Breast epithelium (tissue), 4 donors: ENCODE data around the gene SETBP1. TPM values are rescaled to one million over a fixed set of nuclear protein-coding genes. Genes with fewer than 3 reads are reported as not detected.
A peak's percentile ranks its signal among the peaks of the same experiment; 100 is the strongest.

Source experiments
- DNase-seq, 2 donors: peaks; one replicate each; pipeline ENCODE4 v3.0.0-alpha.2; 2019; ENCODE audit warnings: low spot score in 2 of 2
- H3K27ac ChIP-seq, 2 donors: fragments of 200-600 bp; sonication (generic) in 1 of 2; one replicate each; pipeline ENCODE4 v1.5.1; 2016 to 2019; ENCODE audit warnings: mild to moderate bottlenecking in 1 of 2
- H3K27me3 ChIP-seq, 2 donors: fragments of 200-600 bp; sonication (generic) in 1 of 2; one replicate each; pipeline versions ENCODE4 v1.5.1 to v1.6.0; 2017 to 2019; ENCODE audit warnings: control low read depth in 1 of 2, mild to moderate bottlenecking in 1 of 2
- H3K36me3 ChIP-seq: fragments of 200-600 bp; one replicate; pipeline ENCODE4 v1.5.1; 2019
- H3K4me1 ChIP-seq, 2 donors: fragments of 200-600 bp; sonication (generic); one replicate each; pipeline ENCODE4 v1.5.1; 2016 to 2019; ENCODE audit warnings: control low read depth in 1 of 2
- H3K4me3 ChIP-seq, 3 donors: fragments of 200-600 bp; sonication (generic); 1 replicate in 2 of 3; 2 replicates in 1 of 3; pipeline ENCODE4 v1.5.1; 2016 to 2019; ENCODE audit warnings: mild to moderate bottlenecking in 3 of 3, moderate library complexity in 2 of 3
- H3K9me3 ChIP-seq, 2 donors: fragments of 200-600 bp; sonication (generic) in 1 of 2; one replicate each; pipeline ENCODE4 v1.5.1; 2016 to 2019; ENCODE audit warnings: control low read depth in 1 of 2
- CTCF ChIP-seq, 3 donors: fragments of 450-650 bp; IDR thresholded peaks; one replicate each; pipeline ENCODE4 v1.5.1; 2016 to 2017; ENCODE audit warnings: antibody characterized with exemption in 3 of 3, mild to moderate bottlenecking in 3 of 3, moderate library complexity in 3 of 3
- POLR2A ChIP-seq: fragments of 450-650 bp; IDR thresholded peaks from one replicate; pipeline ENCODE4 v1.6.1; 2016; ENCODE audit warnings: antibody characterized with exemption, mild to moderate bottlenecking, moderate library complexity
- POLR2AphosphoS5 ChIP-seq, 3 donors: sonication (generic); formaldehyde crosslinking; IDR thresholded peaks; one replicate each; pipeline ENCODE4 v1.6.1; 2017; ENCODE audit warnings: antibody characterized with exemption in 3 of 3
- intact Hi-C: fragments of 100-400 bp; cut with DNase I; formaldehyde crosslinking; loops from one replicate; pipeline ENCODE4 v1.15.1; 2023; ENCODE audit warnings: low total_unique reads
- total RNA-seq, 3 donors: library from RNA; depleted of rRNA; stranded (reverse); fragments of >200 nt; gene quantifications; one replicate each; pipeline ENCODE4 v1.1.0, GENCODE V29; 2016

Gene SETBP1
- total RNA-seq, 3 donors from 2014 or later = 26.2 to 40.1 (median 37.0) TPM

- H3K4me3 ChIP-seq = no peak overlapping the region
- intact Hi-C loops = no loop called here
- H3K27ac ChIP-seq = peak overlapping the region; percentile 0 to 30
- H3K9me3 ChIP-seq = no peaks in the 10 kb centered on the region
- no peak for DNase-seq
- H3K27me3 ChIP-seq = no peaks in the 10 kb centered on the region
- peaks cover 5 to 13% of the 10 kb centered on the region in 2 donors for H3K4me1 ChIP-seq
- TF ChIP-seq POLR2AphosphoS5 (IDR thresholded peaks at IDR 0.05) = no peak
- TF ChIP-seq POLR2A = no peak
- no peak for TF ChIP-seq CTCF (IDR thresholded peaks at IDR 0.05)
- H3K36me3 ChIP-seq = no peaks in the 10 kb centered on the region
These were observed 49.0 kb downstream of the SETBP1 start for GRCh38 chr18:44729631-44730101.

- intact Hi-C loops = no loop called here
- no peak for DNase-seq
- no peaks in the 10 kb centered on the region for H3K27me3 ChIP-seq
- peaks cover 5 to 13% of the 10 kb centered on the region in 2 donors for H3K4me1 ChIP-seq
- no peak for TF ChIP-seq POLR2AphosphoS5 (IDR thresholded peaks at IDR 0.05)
- no peak for TF ChIP-seq POLR2A
- TF ChIP-seq CTCF (IDR thresholded peaks at IDR 0.05) = no peak
- H3K4me3 ChIP-seq = no peak overlapping the region
- peak overlapping the region; percentile 78 to 79 for H3K27ac ChIP-seq
- H3K9me3 ChIP-seq = no peaks in the 10 kb centered on the region
- no peaks in the 10 kb centered on the region for H3K36me3 ChIP-seq
These were observed 50.3 kb downstream of the SETBP1 start for GRCh38 chr18:44730803-44731529.

GRCh38 chr18:44731530-44732237 is 51.0 kb downstream of the SETBP1 start:
- Histone ChIP-seq H3K27me3 (no peaks in the 10 kb centered on the region), H3K4me1 (peaks cover 5 to 8% of the 10 kb centered on the region in 2 donors), H3K4me3 (peak overlapping the region in 1 of 3 donors; percentile 17), H3K27ac (peak overlapping the region; percentile 78 to 79), H3K9me3 (no peaks in the 10 kb centered on the region), H3K36me3 (no peaks in the 10 kb centered on the region)
- DNase-seq = no peak
- TF ChIP-seq CTCF (IDR thresholded peaks at IDR 0.05) (no peak), POLR2AphosphoS5 (IDR thresholded peaks at IDR 0.05) (no peak), POLR2A (no peak)
- intact Hi-C loops = no loop called here

- DNase-seq = no peak
- Histone ChIP-seq H3K36me3 (no peaks in the 10 kb centered on the region), H3K27ac (peak overlapping the region; percentile 78 to 79), H3K4me1 (peaks cover 5 to 6% of the 10 kb centered on the region in 2 donors), H3K9me3 (no peaks in the 10 kb centered on the region), H3K4me3 (peak overlapping the region in 1 of 3 donors; percentile 17), H3K27me3 (no peaks in the 10 kb centered on the region)
- intact Hi-C loops = no loop called here
- no peak for TF ChIP-seq POLR2A
- no peak for TF ChIP-seq POLR2AphosphoS5 (IDR thresholded peaks at IDR 0.05)
- TF ChIP-seq CTCF (IDR thresholded peaks at IDR 0.05) = no peak
These were observed 51.5 kb downstream of the SETBP1 start for GRCh38 chr18:44732238-44732563.

DNA sequence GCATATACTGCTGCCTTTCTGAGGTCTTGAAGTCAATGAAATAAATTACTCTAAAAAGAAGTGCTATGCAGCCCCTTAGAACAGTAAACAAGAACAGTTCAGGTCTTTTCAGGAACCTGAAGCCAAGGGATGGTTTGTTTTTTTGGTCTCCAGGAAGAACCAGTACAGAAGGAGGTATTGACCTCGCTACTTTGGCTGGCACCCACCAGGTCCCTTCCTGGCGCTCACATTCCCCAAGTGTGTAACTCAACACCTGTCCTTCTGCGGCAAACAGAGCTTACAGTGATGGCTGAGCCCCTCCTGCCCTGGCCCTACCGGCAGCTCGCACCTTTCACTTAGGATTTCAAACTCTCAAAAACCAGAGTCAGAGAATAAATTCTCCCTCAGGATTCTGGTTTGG is 51.9 kb downstream of the SETBP1 start:
- Histone ChIP-seq H3K9me3 (no peaks in the 10 kb centered on the region), H3K4me1 (peaks cover 5 to 6% of the 10 kb centered on the region in 2 donors), H3K27me3 (no peaks in the 10 kb centered on the region), H3K4me3 (peak overlapping the region in 1 of 3 donors; percentile 17), H3K27ac (peak overlapping the region; percentile 78 to 79), H3K36me3 (no peaks in the 10 kb centered on the region)
- intact Hi-C loops = no loop called here
- peak in 1 of 2 donors; percentile 50 for DNase-seq
- TF ChIP-seq CTCF (IDR thresholded peaks at IDR 0.05) (no peak), POLR2A (no peak), POLR2AphosphoS5 (IDR thresholded peaks at IDR 0.05) (no peak)
